ENCODE results near the gene LRRC28.

GRCh38 chr15:99310745-99311144, 59.5 kb downstream of the LRRC28 start:
- TF ChIP-seq POLR2AphosphoS5 (IDR thresholded peaks at IDR 0.05) = no peak
- TF ChIP-seq POLR2A (IDR thresholded peaks at IDR 0.05) = no peak
- TF ChIP-seq CTCF (IDR thresholded peaks at IDR 0.05) = no peak
- no peak for TF ChIP-seq EP300 (IDR thresholded peaks at IDR 0.05; ENCODE audit: low read depth)
